Glomerular visceral epithelial cell (primary cell): ENCODE data around the gene TM4SF1.
A peak's percentile ranks its signal among the peaks of the same experiment; 100 is the strongest.
"Not testable (repeated sequence)": the region's sequence is repeated elsewhere in the genome, so short reads cannot be mapped to it uniquely, and the experiment has no call there.

ENCODE experiments used
- DNase-seq: peaks from one replicate; pipeline ENCODE4 v3.0.0-alpha.2; 2016; ENCODE audit errors: extremely low spot score

TM4SF1 gene

DNA sequence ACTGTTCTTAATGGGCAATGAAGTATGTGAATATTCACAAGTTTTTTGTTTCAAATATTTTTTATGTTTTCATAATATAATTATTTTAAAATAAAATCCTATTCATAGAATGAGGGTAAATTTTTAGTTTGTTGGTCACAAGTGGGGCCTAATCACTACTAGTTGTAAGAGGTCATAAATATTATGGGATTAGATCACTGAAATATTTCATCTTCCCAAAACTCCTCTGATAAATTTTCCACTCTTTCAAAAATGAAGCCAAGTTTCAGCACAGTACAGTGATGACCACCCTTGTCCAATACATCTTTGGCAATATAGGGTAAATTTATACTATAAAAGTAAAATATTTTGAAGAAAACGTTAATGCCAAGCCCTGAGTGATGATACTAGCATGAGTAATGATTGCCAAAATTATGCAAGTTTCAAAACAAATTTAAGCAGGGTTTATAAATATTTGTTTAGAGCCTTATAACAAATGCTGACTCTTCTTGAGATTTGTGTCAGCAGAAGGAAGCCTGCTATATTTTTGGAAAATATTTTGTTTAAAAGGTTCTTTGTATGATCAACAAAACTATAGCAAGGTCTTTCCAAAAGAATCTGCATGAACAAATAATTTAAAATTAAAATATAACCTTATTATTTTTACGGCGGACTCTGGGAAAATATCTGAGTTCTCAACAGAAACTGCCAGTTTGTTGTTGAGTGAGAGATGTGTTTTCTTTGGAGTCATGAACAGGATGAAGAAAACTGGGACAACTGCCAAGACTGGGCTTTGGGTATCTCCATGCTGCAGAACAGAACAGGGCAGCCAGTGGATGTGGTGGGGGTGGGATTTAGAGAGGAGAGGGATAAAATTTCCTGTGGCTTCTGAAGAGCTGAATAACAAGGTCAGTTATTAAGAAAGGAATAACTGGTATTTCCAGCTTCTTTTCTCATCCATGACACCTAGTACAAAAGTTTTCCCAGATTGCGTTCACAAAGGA is 17.9 kb upstream of the TM4SF1 start:
- DNase-seq, result peak; percentile 69

DNA sequence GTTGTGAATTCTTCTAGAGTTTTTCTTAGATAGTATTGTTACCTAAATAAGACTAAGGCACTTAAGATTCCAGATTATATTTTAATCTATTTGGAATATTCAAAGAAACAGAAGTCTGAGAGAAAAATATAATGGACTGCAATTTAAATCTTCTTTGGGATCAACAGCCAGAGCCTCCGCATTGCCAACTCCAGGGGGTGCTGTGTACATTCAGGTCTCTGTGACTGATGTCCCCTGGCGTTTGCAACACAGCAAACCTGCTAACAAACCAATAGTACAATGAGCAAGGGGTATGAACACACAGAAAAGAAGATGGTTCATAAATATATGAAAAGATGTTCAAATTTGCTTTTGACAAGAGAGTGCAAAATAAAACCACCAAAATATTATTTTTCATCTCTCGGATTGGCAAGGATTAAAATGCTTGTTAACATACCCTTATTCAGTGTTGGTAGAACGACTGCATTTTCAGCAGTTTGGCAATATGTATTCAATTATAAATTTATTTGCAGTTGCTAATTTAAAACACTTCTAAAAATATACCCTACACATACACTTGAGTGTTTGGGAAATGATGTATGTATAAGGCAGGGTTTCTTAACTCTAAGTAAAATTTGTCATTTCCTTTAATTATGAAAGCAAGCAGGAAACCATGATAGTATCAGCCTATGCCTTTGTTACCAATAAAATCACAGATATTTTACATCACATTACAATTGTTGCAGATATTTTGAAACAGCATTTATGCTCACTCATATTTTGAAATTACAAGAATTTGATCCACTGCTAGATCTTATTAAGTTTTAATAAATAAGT is 16.1 kb upstream of the TM4SF1 start:
- DNase-seq, result peak; percentile 71

- no peak for DNase-seq
Observed at GRCh38 chr3:149391960-149392359, 14.5 kb upstream of the TM4SF1 start.

DNA sequence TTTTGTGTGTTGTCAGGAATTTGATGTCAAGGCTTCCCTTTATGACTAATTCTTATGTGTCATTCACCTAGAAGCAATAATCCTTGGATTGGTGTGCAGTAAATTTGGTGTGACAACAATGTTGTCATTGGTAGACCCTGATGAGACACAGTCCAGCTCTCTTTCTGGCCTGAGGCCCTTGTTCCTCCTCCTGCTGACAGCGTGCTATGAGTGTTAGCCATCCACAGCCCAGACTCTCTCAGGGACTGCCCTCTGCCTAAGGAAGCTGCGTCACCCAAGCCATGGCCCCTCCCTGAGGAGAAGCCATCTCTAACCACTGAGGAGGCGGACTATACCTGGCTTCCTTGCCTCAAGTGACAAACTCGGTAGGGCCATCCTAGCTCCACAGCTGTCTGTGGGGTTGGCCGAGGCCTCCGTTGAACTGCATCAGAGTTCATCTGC is 13.3 kb upstream of the TM4SF1 start:
- no peak for DNase-seq

- no peak for DNase-seq
Observed at GRCh38 chr3:149390294-149390693, 12.8 kb upstream of the TM4SF1 start.

GRCh38 chr3:149388531-149389417 is 11.3 kb upstream of the TM4SF1 start:
- no peak for DNase-seq

DNA sequence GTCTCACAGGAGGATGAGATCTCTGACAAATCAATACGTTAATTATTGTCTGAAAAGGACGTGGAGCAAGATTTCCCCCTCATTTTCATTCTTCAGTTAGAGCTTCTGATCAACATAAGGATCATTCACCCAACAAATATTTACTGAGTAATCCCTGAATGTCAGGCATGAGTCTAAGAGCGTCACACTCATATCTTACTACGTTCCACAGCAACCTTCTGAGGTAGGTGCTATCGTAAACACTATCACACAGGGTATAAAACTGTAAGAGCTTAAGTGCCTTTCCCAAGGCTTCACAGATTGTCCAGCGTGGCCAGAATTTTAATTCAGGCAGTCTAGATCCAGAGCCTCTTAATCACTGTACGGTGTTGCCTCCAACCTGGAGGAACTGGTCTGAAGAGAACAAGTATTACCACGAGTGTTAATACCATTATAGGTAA is 10.6 kb upstream of the TM4SF1 start:
- peak; percentile 40 for DNase-seq

- DNase-seq, result no peak
Observed at GRCh38 chr3:149386299-149386606, 8.8 kb upstream of the TM4SF1 start.

GRCh38 chr3:149385617-149386298 is 8.3 kb upstream of the TM4SF1 start:
- no peak for DNase-seq

GRCh38 chr3:149384911-149385321 is 7.5 kb upstream of the TM4SF1 start:
- DNase-seq, result peak; percentile 63

DNA sequence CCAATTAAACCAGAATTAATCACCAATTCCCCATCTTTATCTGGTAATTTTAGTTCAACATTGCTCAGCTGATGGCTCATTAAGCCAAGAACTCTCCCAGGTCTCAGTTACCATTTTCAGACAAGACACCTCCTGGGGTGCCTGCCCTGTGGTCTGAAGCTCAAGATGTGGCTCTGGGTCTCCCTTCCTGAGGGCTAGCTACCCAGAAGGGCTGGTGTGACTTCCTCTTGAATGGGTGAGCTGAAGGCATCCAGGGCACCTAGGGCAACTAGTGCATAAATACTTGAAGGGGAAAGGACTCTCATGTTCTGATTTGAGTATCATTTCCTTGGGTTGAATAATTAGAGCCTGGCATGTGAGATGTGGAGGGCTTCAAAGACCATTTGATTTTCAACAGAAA is 6.7 kb upstream of the TM4SF1 start:
- DNase-seq, result no peak

- DNase-seq, result no peak
Observed at GRCh38 chr3:149383703-149384102, 6.3 kb upstream of the TM4SF1 start.

- DNase-seq, result no peak
Observed at GRCh38 chr3:149382518-149382917, 5.1 kb upstream of the TM4SF1 start.

- DNase-seq, result peak; percentile 49
Observed at GRCh38 chr3:149382101-149382467, 4.6 kb upstream of the TM4SF1 start.

DNA sequence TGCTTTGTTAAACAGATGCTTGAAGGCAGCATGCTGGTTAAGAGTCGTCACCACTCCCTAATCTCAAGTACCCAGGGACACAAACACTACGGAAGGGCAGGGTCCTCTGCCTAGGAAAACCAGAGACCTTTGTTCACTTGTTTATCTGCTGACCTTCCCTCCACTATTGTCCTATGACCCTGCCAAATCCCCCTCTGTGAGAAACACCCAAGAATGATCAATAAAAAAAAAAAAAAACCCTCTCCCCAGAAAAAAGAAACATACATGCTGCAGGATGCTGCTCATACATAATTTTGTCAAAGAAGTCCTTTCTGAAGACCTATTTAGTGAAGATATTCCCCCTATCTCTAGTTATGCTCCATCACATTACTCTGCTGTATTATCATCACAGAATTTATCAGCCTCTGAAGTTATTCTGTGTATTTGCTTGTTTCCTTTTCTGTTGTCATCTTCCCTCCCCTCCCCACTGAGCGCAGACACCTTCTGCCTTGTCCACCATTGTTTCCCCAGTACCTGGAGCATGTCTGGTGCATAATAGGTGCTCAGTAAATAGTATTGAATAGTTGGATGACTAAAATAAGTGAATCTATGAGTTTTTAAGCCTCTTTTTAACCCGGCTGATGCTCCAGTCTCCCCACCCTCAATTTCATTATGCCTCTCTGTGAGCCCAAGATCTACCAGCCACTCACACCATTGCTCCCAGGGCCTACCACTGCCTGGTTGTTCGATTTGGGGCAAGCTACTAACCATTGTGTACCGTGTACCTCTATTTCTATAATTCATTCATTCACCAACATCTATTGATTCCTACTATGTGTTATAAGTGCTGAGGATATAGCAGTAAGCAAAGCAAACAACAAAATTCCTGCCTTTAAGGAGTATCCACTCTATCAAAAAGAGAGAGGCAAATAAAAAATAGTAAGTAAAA is 4.0 kb upstream of the TM4SF1 start:
- DNase-seq, result no peak

DNA sequence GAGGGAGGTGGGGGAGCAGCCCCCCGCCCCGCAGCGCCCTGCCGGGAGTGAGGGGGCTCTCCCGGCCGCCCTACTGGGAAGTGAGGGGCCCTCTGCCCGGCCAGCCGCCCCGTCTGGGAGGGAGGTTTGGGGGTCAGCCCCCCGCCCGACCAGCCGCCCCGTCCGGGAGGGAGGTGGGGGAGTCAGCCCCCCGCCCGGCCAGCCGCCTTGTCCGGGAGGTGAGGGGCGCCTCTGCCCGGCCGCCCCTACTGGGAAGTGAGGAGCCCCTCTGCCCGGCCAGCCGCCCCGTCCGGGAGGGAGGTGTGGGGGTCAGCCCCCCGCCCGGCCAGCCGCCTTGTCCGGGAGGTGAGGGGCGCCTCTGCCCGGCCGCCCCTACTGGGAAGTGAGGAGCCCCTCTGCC is 2.8 kb upstream of the TM4SF1 start:
- DNase-seq, result not testable (repeated sequence)

GRCh38 chr3:149378478-149379309 is 1.2 kb upstream of the TM4SF1 start:
- DNase-seq, result no peak

DNA sequence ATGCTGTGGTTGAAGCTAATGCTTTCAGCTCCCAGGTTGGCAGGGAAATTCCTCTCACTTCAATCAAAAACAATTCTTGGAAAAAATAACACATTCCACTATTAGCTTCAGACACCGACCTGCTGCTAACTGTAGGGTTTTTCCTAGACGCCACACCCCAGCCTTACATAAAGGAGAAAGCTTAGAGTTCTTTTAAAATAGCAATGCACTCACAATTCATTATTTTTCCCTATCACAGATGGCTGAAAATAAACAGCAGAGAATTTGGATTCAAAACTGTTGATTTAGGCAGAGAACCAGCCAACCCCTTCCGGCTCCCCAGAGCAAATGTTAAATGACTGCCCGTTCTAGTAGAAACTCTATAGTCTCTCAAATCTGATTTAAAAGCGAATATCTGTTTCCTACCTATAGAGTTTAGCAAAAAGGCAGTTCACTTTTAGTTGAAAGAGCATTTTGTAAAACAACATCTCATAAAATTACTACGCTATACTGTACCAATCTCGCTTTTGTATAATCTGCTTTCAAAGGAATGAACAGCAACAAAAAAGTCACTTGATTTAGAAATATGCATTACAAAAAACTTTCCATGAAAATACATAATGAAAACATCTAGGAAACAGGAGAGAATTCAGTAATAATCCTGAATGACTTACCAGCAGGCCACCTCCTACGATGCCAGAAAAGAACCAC is 586 bp downstream of the TM4SF1 start:
- DNase-seq, result peak; percentile 29
